EH (cell line): ENCODE results near the gene SPRY1.

Experiments
- DNase-seq: peaks from one replicate; pipeline ENCODE4 v3.0.0-alpha.2; 2015; ENCODE audit warnings: low read depth

Gene SPRY1, protein sequence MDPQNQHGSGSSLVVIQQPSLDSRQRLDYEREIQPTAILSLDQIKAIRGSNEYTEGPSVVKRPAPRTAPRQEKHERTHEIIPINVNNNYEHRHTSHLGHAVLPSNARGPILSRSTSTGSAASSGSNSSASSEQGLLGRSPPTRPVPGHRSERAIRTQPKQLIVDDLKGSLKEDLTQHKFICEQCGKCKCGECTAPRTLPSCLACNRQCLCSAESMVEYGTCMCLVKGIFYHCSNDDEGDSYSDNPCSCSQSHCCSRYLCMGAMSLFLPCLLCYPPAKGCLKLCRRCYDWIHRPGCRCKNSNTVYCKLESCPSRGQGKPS

DNA sequence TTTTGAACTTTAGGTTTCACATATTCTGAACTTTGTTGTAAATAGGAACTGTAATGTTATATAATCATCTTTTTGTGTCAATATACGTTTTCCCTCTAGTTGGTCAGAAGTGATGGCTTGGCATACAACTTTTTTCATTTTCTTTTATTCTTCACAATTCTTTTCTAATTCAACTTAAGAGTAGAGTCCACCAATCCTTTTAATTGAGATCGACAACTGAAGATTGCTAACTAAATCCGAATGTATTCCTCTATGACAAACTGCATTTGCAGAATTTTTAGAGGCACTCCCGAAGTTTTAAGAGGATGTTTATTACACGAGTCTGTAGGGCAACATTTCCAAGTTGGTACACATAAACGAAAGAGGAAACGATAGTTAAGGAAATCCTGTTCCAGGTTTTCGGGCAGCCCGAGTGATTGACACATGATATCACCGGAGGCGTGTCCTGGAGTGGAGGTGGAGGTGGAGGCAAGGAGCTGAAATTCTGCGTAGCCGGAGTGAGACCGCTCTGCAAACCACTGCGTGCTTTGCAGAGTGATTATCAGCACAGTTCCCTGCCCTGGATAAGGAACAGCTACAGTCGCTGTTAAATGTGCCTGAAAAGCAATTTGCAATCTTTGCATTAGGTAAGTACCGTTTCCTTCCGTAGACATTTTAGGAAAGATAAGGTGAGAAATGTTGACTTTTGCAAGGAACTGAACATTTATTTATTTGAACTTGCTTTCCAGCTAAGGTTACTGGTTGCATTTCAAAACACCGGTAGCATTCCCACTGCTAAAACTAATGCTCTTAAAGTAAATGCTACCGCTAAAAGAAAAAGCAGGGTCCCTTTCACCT is at the start of gene SPRY1:
Gene SPRY1 (plus strand): TSS at position 489 of the 837 bp plus-strand sequence. CDS start 4,797 bp downstream, outside the sequence.
- peak; percentile 82 for DNase-seq

DNA sequence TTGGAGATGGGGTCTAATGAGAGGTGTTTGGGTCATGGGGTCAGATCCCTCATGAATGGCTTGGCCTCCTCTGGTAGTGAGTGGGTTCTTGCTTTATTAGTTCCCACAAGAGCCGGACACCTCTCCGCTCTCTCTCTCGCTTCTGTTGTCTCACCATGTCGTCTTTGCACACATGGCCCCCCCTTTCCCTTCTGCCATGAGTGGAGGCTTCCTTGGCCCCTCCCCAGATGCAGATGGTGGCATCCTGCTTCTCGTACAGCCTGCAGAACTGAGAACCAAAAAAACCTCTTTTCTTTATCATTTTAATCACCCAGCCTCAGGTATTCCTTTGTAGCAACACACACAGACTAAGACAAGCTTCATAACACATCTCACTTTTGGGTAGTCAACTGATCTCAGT is 49.6 kb upstream of the SPRY1 start:
- DNase-seq: no peak

DNA sequence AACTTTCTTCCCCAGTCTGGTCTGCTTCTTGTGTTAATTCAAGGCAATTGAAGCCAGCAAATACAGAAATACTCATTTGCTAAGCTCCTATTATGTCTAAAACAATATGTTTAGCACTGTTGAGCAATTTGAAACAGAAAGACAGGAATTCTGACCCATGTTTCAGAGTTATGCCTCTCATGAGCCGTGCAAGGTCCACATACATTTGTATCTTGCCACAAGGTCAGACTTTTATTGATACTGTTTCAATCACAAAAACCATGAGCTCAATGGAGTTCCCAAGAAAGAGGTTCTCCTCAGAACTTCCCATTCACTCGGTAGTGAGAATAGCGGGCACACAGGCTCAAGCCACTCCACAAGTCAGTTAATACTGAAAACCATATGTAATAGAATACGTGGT is 47.6 kb upstream of the SPRY1 start:
- no peak for DNase-seq

DNA sequence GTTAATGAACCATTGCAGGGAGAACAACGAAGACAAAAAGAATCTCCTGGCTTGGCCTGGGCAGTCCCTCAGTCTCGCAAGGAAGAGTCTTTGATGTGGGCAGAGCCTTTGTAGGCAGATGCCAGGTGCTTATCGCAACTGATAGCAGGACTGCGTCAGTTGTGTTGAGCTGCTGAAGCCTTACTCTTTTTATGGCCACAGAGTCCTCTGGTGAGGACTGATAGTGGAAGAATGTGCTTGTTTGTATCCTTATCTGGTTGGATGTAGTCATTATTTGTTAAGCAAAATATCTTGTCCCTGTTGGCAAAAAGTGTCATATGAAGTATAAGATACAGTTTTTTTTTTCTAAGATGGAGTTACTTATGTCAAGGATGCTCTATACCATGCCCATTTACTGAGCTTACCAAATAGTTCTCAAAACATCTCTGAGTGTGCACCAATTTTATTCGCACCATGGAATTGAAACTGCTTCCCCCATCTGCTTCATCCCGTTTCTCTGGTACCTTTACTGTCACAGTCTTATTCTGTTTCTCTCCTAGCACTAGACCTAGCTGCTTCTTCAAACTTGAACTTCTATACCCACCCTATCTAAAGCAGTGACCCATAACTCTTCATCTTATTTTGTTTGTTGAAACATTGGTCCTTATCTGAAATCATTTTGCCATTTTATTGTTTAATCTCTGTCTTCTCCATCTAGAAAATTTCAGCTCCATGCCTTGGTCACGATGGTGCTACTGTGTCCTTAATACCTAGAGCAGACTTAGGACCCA is 47.0 kb upstream of the SPRY1 start:
- DNase-seq: no peak

DNA sequence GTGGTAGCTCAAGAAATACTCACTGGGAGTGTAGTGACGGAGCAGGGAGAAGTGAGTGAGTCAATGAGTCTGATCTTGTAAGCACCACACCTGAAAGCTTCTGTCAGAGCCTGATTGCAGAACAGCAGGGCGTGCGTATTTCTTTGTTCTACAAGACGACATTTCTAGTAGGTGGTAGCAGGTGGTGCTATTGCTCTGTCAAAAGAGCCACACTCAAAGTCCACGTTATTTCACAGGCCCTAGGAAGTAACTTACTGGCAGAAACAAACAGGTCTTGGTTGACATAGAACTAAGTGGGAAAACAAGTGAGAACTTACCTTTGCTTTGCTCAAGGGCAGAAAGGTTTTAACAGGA is 46.4 kb upstream of the SPRY1 start:
- DNase-seq: peak; percentile 9

DNA sequence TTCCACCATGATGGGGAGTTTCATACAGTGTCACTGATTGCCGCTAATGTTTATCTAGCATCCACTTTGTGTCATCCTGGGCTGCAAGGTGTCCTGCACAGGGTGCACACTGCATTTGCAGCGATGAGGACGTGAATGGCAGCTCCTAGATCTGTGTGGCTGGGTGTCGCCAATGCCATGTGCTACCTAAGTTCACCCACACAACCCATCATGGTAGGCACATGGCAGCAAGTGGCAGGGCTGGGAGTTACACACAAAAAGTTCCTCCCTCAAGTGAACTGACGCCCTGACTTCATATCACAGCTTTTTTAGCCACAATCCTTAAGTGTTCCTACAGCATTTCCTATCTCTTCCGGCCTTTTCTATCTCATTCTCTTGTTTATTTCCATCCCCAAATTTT is 45.9 kb upstream of the SPRY1 start:
- no peak for DNase-seq

DNA sequence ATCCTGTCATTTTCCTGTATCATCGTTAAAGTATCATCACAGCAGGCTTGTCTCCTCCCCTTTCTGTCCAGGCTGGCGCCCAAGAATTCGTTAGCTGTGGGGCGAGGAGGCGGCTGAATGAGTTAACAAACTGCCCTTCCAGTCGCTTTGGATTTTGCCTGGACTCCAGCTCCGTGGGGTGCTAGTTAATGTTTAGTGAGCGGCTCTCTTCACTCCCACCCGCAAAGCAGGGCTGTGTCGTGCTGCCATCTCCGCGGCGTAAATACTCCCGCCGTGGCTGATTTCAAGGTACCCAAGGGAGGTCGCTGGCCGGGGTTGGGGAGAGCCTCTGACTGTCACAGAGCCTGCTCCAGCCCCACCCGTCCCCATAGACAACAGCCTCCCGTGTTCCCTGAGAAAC is 44.9 kb upstream of the SPRY1 start:
- no peak for DNase-seq

DNA sequence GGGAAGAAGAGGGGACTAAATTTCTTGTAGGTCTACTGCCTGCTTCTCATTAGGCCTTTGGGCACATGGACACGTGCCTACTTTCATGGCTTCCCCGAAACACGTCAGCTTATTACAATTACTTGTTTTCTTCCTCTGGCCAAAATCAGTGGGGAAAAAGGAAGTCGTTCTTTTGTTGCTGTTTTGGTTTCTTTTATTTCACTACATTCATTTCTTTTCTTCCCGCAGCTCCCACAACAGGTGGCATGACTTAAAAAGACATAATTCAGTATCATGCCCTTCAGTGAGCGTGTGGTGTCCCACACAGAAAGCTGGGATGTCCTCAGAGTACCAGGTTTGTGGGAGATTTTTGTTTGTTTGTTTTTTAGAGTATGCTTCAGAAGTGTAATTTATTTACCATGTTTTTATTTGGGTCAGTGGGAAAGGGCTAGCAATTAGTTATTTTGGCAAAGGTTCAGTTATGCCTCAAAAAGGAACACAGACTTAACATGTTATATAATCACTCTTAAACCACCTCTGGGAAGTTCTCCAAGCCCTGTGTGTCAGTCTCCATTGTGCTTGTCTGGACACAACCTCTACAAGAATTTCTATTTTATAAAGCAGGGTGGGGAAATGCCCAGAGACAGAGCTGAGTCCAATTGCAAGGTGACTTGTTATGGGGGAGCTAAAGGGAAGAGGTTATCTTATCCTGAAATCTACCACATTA is 44.2 kb upstream of the SPRY1 start:
- peak; percentile 41 for DNase-seq

DNA sequence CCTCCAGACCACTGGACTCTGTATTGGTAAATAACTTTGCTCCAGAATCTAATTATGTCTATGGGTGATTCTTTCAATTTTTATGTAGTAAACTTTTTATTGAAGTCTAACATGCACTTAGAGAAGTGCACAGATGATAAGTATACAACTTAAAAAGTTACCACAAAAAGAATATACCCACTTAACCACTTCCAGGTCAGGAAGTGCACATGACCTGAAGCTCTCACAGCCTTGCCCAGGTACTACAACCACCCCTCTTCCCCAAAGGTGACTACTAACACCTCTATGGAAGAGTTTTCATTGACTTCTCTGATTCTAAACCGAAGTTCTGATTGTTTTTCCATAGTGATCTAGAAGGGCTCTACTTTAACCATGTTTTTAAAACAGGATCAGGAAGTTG is 43.6 kb upstream of the SPRY1 start:
- DNase-seq: no peak

DNA sequence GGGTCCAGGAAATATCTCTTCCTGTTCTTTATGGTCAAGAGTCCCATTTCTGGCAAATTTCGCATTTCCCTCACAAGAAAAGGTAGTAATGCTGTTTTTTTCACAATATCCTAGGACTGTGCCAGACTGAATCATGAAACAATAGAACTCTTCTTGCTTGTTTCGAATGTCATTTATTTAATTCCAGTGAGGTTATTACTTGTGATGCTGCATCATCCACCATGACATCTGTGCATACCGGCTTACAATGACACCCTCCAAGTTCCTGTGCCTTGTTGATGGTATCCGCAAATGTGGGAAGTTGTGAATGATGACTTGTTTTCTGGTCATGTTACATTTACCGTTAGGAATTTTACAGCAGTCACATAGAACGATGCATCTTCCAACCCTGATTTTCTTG is 42.9 kb upstream of the SPRY1 start:
- DNase-seq: no peak

DNA sequence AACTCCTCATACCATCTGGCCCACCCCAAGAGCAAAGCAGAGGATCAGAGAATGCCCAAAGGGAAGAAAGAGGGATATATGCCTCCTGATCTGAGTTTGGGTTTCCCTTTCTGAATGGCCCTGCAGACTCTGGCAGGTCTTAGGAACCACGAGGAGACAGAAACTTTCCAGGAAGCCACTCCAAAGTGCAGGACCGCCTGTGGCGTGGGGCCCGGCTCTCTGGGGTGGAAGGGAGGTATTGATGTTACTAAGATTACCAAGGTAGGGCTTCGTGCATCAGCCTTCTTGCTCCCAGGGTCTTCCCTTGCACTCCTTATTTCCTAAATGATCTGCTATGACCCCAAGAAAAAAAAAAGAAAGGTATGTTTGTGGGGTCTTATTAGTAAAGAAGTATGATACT is 41.9 kb upstream of the SPRY1 start:
- DNase-seq: no peak

DNA sequence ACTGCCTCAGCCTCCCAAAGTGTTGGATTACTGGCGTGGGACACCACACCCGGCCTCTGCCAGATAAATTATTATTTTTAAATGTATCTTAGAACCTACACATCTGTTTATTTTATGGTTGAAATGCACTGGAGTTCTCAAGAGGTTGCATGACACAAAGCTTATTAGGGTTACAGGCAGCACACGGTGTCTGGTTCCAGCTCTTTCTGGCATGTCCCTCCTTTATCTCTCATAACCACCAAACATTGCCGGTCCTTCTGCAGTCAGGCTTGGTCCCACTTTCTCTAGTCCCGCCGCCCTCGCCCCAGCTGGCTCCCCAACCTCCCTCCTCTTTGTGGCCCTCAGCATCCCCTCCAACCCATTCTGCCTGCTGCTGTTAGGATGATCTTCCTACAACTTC is 39.7 kb upstream of the SPRY1 start:
- DNase-seq: no peak

DNA sequence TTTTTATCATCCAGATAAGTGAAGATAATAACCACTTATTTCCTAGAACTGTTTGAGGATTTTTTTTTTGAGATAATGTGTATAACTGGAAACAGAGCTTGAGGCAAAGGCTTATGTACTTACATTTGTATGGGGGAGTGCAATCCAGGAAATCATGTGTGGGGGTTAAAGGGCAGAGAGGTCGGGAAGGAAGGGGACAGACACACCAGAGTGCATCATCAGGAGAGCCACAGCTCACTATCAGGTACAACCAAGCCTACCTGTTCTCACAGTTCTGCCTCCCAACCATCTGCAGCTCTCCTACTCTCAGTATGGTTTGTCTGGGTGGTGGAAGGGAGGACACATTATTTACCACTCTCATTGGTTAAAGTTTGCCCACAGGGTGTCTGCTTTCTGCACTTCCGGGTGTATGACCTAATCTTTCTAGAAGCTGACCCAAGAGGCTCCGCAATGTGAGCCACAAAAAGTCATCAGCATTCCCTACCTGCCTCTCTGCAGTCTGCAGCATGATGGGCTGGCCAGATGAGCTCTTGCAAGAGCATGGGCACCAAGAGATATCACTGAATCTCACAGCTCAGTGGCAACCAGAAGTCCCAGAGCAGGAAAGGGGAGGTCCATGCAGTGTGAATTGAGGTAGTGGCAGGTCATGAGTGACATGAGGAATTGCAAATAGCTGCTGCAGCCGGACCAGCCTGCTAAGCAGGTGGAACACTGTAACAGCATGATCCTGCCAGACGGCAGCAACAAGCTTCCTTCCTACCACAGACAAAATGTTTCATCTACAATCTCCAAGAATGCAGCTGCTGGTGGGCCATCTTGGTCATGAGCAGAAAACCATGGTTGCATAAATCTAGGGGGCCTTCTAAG is 36.9 kb upstream of the SPRY1 start:
- no peak for DNase-seq

DNA sequence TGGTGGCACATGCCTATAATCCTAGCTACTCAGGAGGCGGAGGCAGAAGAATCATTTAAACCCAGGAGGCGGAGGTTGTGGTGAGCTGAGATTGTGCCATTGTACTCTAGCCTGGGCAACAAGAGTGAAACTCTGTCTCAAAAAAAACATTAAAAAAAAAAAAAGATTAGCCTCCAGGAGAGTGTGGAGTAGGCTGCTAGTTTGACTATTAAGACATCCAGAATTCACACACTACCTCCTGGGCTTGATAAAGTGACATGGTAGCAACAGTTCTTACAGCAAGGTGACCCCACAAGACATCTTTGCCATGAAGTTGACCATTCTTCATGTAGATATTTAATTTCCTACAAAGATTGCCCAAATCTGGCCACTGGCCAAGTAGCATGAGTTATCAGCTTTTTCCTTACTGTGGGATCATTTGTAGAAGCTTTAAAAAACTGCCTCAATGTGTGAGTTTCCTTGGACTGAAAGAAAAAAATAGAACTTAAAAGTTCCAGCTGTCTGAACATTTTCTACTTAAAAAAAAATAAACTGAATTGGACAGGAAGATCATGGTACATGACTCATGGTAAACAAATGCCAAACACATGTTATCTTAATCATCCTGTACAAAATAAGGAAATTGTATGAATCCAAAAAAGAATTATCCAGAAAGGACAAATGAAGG is 35.3 kb upstream of the SPRY1 start:
- peak; percentile 88 for DNase-seq

DNA sequence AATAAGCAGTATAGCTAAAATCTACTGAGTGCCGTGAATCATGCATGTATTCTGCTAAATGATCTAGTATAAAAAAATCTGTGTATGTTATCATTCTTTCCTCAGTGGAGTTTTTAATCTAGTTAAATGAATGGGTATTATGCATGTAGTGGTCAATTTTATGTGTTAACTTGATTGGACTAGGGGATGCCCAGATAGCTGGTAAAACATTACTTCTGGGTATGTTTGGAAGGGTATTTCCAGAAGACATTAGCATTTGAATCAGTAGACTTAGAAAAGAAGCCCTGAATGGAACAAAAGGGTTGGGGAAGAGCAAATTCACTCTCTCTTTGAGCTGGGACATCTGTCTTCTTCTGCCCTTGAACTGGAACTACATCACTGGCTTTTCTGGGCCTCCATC is 34.5 kb upstream of the SPRY1 start:
- DNase-seq: no peak

DNA sequence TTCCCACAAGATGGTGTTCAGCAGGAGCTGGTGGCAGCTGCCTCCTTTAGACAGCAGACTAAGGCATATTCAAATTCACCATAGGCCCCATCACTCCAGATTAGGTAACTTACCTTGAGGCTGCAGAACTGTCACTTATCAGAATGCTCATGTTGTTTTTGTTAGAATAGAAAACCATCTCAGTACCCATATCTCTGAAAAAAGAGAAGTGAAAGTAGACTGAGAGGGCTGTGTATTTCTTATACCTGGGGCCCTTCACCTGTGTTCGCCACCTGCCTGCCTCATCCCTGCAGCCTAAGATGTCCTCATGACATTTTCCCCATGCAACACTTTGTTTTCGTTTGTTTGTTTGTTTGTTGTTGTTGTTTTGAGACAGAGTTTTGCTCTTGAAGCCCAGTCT is 32.9 kb upstream of the SPRY1 start:
- DNase-seq: no peak

DNA sequence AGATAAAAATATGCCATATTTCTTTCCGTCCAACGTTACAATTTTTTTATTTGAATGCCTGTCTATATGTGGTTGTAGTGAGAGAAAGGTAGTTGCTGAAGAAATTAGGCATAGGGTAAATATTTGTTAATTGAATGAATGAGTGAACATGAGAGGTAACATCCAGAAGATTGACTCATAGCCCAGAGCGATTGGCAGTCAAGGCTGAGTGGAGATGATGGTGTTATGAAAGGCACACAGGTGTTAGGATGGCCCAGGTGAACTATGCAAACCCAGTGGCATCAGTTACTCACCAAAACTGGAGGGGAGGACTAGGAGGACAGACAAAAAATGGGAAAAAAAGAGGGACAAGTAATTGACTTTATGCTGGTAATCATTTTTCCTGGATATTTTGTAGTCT is 31.7 kb upstream of the SPRY1 start:
- DNase-seq: no peak

DNA sequence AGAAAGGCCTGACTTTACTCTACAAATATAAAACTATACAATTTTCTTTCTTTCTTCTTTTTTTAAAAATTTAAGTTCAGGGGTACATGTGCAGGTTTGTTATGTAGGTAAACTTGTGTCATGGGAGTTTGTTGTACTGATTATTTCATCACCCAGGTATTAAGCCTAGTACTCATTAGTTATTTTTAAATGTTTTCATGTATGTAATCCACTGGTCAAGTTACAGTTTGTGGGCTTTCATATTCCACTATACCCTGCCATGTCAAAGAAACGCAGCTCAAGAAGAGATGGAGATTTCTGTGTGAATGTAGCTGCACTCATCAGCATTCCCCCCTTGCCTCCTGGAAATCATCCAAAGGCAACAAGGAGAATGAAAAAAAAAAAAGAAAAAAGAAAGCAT is 31.2 kb upstream of the SPRY1 start:
- DNase-seq: no peak

DNA sequence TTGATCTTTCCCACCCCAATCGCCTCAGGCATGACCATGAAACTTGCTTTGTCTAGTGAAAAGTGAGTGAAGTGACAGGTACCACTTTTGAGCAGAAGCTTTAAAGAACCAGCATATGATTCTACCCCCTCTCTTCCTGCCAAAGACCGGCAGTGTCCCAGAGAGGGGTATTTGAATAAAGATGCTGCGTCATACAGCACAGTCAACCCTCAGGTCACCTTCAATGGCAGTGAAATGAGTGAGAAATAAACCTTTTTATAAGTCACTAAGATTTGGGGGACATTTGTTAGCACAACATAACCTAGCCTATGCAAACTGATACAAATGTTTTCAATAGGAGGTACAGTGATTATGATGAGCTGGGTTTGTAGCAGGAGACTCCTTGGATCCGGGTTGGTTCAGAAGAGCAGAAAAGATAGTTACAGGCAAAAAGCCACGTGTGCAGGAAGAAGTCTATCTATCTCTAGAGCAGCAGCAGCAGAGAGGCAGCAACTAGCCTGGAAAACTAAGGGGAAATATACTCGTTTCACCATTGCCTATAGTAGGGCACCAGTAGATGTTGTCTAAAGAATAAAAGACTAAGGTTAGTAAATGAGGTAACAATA is 30.3 kb upstream of the SPRY1 start:
- DNase-seq: no peak

DNA sequence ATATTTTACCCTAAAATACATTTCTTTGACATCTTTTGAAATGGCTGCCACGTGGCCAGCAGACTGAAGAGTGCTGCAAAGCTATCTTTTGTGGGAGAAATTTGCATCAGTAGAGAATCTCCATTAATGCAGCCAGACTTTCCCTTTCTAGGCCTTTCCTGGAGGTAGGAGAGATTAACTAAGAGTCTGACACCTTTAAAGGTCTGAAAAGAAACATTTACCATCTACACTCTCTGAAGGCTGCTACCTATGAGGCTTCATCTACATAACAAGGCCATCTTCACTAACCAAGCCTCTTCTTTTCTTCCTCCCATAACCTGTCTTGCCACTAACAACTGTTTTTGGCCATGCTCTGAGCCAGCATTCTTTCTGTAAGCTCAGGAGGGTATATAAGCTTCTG is 17.8 kb upstream of the SPRY1 start:
- no peak for DNase-seq
